HL-60 (cell line): ENCODE data around the gene LRRK1.

Experiments used
- DNase-seq, 2 experiments: peaks; one replicate each; pipeline ENCODE4 v3.0.0-alpha.2; 2010 to 2020; ENCODE audit warnings: low read depth in 1 of 2, low spot score in 1 of 2
- H3K27ac ChIP-seq: fragments of 250-450 bp; sonication (Bioruptor Pico); replicated peaks from 2 replicates; pipeline ENCODE4 v1.5.1; 2020; ENCODE audit warnings: mild to moderate bottlenecking, moderate library complexity
- H3K27me3 ChIP-seq: fragments of 250-450 bp; sonication (Bioruptor Pico); 2 replicates; pipeline ENCODE4 v1.5.1; 2021; ENCODE audit warnings: mild to moderate bottlenecking, moderate library complexity; ENCODE audit not compliant: insufficient read depth, poor library complexity, severe bottlenecking
- H3K4me3 ChIP-seq: replicated peaks from 2 replicates; pipeline ENCODE4 v1.5.1; 2011; ENCODE audit warnings: mild to moderate bottlenecking, control low read depth, low read length; ENCODE audit not compliant: insufficient read depth
- GABPA ChIP-seq: IDR thresholded peaks from 2 replicates; pipeline ENCODE4 v1.6.1; 2012; ENCODE audit warnings: low read depth
- POLR2AphosphoS5 ChIP-seq: IDR thresholded peaks from 2 replicates; pipeline ENCODE4 v1.6.1; 2012; ENCODE audit warnings: low read depth
- SPI1 ChIP-seq: IDR thresholded peaks from 2 replicates; pipeline ENCODE4 v1.6.1; 2012; ENCODE audit warnings: low read depth, mild to moderate bottlenecking, borderline replicate concordance
- TF ChIP-seq, protein P1 (sequence below): IDR thresholded peaks from one replicate; pipeline ENCODE4 v1.5.1; 2011; ENCODE audit warnings: low read length, control low read depth, inconsistent platforms; ENCODE audit not compliant: insufficient read depth
- TF ChIP-seq, protein P2 (sequence below): IDR thresholded peaks from 2 replicates; pipeline ENCODE4 v1.6.1; 2012; ENCODE audit warnings: low read depth; ENCODE audit not compliant: insufficient replicate concordance

The LRRK1 gene

DNA sequence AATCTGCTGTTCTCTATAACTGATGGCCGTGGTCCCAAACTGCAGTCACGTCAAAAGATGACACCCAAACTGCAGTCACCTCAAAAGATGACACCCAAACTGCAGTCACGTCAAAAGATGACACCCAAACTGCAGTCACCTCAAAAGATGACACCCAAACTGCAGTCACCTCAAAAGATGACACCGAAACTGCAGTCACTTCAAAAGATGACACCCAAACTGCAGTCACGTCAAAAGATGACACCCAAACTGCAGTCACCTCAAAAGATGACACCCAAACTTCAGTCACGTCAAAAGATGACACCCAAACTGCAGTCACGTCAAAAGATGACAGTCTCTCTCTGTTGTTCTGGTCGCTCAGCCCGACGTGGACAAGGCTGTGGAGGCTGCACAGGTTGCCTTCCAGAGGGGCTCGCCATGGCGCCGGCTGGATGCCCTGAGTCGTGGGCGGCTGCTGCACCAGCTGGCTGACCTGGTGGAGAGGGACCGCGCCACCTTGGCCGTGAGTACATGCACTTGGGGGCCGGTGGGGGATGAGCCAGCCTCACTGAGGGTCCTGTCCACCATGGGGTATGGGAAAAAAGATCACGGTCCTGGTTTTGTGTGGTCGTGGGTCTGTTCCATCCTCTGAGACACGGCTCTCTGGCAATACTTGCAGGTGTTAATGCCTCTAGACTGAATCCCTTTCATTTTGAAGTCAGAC is 31.8 kb upstream of the LRRK1 start:
- H3K27ac ChIP-seq, result no peak overlapping the region
- H3K27me3 ChIP-seq, result peaks cover 46% of the 10 kb centered on the region
- no peak for DNase-seq
- H3K4me3 ChIP-seq, result no peak overlapping the region
- TF ChIP-seq, protein P1, sequence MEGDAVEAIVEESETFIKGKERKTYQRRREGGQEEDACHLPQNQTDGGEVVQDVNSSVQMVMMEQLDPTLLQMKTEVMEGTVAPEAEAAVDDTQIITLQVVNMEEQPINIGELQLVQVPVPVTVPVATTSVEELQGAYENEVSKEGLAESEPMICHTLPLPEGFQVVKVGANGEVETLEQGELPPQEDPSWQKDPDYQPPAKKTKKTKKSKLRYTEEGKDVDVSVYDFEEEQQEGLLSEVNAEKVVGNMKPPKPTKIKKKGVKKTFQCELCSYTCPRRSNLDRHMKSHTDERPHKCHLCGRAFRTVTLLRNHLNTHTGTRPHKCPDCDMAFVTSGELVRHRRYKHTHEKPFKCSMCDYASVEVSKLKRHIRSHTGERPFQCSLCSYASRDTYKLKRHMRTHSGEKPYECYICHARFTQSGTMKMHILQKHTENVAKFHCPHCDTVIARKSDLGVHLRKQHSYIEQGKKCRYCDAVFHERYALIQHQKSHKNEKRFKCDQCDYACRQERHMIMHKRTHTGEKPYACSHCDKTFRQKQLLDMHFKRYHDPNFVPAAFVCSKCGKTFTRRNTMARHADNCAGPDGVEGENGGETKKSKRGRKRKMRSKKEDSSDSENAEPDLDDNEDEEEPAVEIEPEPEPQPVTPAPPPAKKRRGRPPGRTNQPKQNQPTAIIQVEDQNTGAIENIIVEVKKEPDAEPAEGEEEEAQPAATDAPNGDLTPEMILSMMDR, result no peak
- TF ChIP-seq SPI1 (no peak), POLR2AphosphoS5 (no peak), GABPA (no peak)
- TF ChIP-seq, protein P2, sequence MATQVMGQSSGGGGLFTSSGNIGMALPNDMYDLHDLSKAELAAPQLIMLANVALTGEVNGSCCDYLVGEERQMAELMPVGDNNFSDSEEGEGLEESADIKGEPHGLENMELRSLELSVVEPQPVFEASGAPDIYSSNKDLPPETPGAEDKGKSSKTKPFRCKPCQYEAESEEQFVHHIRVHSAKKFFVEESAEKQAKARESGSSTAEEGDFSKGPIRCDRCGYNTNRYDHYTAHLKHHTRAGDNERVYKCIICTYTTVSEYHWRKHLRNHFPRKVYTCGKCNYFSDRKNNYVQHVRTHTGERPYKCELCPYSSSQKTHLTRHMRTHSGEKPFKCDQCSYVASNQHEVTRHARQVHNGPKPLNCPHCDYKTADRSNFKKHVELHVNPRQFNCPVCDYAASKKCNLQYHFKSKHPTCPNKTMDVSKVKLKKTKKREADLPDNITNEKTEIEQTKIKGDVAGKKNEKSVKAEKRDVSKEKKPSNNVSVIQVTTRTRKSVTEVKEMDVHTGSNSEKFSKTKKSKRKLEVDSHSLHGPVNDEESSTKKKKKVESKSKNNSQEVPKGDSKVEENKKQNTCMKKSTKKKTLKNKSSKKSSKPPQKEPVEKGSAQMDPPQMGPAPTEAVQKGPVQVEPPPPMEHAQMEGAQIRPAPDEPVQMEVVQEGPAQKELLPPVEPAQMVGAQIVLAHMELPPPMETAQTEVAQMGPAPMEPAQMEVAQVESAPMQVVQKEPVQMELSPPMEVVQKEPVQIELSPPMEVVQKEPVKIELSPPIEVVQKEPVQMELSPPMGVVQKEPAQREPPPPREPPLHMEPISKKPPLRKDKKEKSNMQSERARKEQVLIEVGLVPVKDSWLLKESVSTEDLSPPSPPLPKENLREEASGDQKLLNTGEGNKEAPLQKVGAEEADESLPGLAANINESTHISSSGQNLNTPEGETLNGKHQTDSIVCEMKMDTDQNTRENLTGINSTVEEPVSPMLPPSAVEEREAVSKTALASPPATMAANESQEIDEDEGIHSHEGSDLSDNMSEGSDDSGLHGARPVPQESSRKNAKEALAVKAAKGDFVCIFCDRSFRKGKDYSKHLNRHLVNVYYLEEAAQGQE, result no peak

DNA sequence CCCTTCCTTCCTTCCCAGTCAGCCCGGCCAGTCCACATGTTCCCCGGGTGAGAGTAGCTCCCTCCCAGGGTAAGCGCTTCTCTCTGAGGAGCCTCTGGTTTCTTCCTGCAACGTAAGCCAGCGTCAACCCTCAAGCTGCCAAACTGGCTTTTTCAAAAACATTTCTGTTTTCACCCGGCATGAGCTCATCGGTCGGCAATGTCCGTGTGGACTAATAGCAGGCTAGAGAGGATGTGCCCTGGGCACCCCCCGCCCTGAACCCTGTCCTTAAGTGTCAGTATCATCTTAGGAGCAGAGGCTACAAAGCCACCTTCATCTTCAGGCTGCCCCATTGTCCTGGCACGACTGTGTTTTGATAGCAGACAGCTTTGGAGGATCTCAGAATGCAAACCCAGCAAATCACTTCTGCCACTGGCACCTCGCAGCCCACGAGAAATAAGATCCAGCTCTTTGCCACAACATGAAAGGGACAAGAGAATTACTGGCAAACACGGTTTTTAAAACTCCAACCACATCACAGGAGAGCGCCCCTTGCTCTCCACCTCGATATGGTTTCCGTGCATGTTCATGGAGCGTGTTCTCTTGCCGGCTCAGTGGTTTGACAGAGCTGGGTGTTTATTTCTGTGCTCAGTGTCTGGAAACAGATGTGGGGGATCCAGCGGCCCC is 29.6 kb upstream of the LRRK1 start:
- no peak for DNase-seq
- H3K4me3 ChIP-seq, result no peak overlapping the region
- H3K27ac ChIP-seq, result no peak overlapping the region
- no peak for TF ChIP-seq POLR2AphosphoS5
- no peak for TF ChIP-seq GABPA
- TF ChIP-seq, protein P1, result no peak
- no peak for TF ChIP-seq SPI1
- TF ChIP-seq, protein P2, result no peak
- peaks cover 39% of the 10 kb centered on the region for H3K27me3 ChIP-seq

DNA sequence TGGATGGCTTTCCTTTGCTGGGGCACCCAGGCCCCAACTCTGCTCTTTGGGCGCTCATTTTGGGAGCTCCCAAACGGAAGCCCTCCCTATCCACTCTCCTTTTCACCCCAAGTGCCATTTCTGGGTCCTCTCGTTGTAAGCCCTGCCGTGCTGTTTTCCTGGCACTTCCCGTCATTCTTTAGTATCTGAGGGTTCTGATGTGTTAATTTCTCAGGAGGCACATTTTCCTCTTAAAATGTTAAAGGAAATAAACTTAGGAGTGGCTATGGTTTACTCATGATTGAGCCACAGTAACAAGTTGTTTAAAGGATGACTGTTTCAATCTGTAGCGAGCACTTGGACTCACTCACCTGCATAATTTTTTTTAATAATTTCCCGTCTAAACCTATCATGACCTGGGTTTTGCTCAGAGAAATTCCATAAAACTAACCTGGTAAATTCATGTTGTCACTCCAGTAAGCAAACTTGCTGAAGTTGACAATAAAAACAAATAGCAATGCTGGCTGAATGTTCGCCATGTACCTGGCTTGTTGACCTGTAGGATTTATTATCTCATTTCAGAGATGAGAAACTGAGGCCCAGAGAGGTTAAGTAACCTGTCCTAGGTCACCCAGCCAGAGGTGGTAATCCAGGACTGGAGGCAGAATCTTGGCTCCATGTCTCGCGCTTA is 29.0 kb upstream of the LRRK1 start:
- Histone ChIP-seq H3K27me3 (peaks cover 33% of the 10 kb centered on the region), H3K4me3 (no peak overlapping the region), H3K27ac (no peak overlapping the region)
- no peak for DNase-seq
- TF ChIP-seq GABPA, result no peak
- TF ChIP-seq SPI1, result no peak
- no peak for TF ChIP-seq POLR2AphosphoS5
- TF ChIP-seq, protein P1, result no peak
